Fibroblast of villous mesenchyme (primary cell): Measurements from ENCODE around the gene USF3. TPM values are rescaled to one million over a fixed set of nuclear protein-coding genes. Genes with fewer than 3 reads are reported as not detected.

ENCODE experiments used
- DNase-seq: peaks from one replicate; pipeline ENCODE4 v3.0.0-alpha.2; 2010; ENCODE audit warnings: low read depth
- H3K4me3 ChIP-seq: 2 replicates; pipeline ENCODE4 v1.5.1; 2011; ENCODE audit warnings: low read depth, mild to moderate bottlenecking, low read length
- CTCF ChIP-seq: IDR thresholded peaks from 2 replicates; pipeline ENCODE4 v1.5.1; 2012; ENCODE audit warnings: low read depth, mild to moderate bottlenecking, low read length; ENCODE audit not compliant: insufficient read depth
- total RNA-seq: library from RNA; depleted of rRNA; stranded (reverse); fragments of >200 nt; gene quantifications from 2 replicates; pipeline ENCODE4 v1.2.3, GENCODE V29; 2012

Gene USF3
- total RNA-seq, 1 donor: 12.5 TPM

- H3K4me3 ChIP-seq: peak overlapping the region; percentile 76
- peak; percentile 63 for DNase-seq
- TF ChIP-seq CTCF: no peak
Observed at GRCh38 chr3:113697500-113698090, 1.2 kb upstream of the USF3 start.

- no peak for TF ChIP-seq CTCF
- peak overlapping the region; percentile 76 for H3K4me3 ChIP-seq
- DNase-seq: peak; percentile 99
Observed at GRCh38 chr3:113696658-113697499, 437 bp upstream of the USF3 start.

- no peak for TF ChIP-seq CTCF
- DNase-seq: peak; percentile 35
- peak overlapping the region; percentile 74 for H3K4me3 ChIP-seq
Observed at GRCh38 chr3:113695431-113695785, 1.0 kb downstream of the USF3 start.

- TF ChIP-seq CTCF: no peak
- DNase-seq: no peak
Observed at GRCh38 chr3:113690482-113690881, 6.0 kb downstream of the USF3 start.

GRCh38 chr3:113685956-113686721 is 10.3 kb downstream of the USF3 start:
- no peak overlapping the region for H3K4me3 ChIP-seq
- no peak for TF ChIP-seq CTCF
- peak; percentile 78 for DNase-seq

More at GRCh38 chr3:113690482-113690881, 6.0 kb downstream of the USF3 start:
- no peak overlapping the region for H3K4me3 ChIP-seq

GRCh38 chr3:113685124-113685523 is 11.3 kb downstream of the USF3 start:
- DNase-seq: no peak
- no peak for TF ChIP-seq CTCF
- H3K4me3 ChIP-seq: no peak overlapping the region
